NCI-H2029 (cell line): Measurements from ENCODE around the gene SBF1.

Experiments used
- DNase-seq: peaks from one replicate; lab custom pipeline; 2025; lab: John Stamatoyannopoulos, UW

SBF1 gene

DNA sequence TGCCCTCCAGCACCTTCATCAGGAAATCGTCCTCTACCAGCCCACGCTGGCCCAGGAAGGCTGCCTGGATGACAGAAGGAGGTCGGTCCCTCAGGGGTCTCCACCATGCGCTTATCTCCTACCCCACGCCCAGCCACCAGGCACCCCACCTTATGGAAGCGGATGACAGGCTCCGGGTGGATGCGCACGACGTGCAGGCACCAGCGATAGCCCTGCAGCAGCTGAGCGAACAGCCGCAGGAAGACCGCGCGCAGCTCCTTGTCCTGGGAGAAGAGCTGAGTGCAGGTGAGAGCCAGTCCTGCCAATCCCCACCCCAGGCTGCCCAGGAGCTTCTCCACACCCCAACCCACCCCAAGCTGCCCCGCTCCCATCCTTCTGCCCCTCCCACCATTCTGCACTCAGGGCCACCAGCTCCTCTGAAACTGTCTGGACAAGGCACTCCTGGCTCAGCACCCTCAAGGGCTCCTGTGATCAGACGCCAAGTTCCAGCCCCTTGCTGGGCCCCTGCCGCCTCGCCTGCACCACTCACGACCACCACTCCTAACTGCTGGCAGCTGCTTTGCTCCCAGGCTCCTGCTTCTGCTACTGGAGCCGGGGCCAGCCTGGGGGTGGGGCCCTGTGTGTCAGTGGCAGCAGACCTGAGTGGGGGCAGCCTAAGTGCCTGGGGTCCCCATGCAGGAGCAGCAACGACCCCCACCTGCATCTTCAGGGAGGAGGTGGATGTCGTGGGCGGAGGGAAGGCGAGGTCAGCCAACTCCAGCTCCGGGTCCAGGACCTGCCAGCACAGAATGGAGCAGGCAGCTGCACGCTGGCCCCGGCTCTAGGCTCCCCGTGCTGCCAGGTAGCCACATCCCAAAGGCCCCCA is 9.5 kb downstream of the SBF1 start:
- no peak for DNase-seq

DNA sequence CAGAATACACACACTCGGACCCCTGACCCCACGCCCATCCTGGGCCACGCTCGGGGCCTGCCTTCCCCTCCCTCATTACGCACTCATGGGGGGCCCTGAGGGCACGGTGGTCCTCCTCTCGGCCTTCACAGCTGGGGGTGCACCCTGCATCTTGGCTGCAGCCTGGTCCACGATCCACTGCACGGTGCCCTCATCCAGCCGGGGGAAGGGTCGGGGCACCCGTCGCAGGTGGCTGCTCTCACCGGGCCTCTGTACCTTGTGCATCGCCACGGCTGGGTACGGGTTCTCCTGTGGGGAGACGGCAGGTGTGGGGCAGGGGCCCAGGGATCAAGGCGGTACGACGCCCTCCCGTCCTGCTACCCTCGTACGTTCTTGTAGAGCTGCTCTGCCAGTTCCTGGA is 10.4 kb downstream of the SBF1 start:
- no peak for DNase-seq

DNA sequence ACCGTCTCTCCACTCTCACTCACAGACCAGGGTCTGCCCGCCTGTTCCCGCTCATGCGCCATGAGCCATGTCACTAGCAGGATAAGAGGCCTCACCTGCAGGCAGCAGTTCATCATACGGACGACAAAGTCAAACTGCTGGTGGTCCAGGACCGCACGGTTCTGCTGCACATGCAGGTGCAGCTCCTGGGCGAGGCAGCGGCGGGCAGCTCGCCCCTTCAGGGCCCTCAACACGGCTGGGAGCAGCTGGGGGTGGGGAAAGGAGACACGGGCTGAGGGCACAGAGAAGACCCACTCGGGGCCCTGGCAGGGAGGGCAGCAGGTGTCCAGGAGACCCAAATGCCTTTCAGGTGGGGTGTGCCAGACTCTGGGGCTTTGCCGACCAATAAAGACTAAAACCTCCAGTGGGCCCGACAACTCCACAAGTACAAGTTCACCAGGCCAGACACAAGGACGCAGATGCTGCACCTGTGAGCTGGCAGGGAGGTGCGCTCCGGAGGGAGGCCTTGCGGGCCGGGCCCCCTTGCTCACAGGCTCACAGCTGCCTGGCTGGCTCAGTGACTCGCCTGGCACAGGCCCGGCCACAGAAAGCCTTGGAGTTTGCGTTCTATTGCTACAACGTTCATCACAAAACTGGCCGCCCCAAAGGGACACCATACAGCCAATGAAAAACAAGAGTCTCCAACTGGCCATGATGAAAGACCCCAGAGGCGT is 11.5 kb downstream of the SBF1 start:
- DNase-seq, result no peak

DNA sequence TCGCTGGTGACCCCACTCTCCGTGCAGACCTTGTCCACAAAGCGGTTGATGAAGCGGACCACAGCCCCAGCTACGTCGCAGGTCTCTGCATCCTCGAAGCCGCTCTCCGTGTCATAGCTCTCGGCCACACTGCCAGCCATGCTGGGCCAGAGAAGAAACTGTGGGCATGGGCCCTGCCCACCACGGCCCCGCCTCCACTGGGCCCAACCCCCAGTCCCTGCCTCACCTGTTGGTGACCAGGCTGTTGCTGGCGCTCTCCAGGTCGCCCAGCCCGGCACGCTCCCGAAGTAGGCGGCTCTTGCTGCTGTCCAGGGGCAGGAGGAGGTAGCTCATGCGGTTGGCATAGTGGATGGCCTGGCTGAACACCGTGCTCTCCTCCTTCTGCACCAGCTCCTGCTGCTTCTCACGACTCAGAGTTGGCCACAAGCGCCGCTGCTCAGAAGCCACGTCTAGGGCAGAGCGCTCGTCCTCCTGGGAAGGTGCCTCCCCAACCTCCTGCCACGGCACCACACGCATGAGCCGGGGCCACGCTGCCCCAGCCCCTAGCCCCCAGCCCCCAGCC is 12.8 kb downstream of the SBF1 start:
- DNase-seq, result no peak

DNA sequence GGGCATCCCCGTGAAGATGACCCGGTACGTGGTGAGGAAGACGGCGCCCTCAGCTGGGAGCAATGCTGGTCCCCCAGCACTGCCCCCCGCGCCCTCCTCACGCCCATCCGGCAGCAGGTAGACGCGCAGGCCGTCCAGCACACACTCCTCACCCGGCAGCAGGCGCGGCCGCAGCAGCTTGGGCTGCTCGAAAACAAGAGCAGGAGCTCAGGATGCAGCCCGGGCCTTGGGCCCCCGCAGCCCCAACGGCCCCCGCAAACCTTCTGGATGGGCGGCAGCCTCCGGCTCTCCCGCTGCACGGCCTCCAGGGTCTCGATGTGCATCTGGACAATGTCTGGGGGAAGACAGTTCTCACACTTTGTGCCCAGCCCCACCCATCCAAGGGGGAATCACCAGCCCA is 13.3 kb downstream of the SBF1 start:
- DNase-seq, result no peak

DNA sequence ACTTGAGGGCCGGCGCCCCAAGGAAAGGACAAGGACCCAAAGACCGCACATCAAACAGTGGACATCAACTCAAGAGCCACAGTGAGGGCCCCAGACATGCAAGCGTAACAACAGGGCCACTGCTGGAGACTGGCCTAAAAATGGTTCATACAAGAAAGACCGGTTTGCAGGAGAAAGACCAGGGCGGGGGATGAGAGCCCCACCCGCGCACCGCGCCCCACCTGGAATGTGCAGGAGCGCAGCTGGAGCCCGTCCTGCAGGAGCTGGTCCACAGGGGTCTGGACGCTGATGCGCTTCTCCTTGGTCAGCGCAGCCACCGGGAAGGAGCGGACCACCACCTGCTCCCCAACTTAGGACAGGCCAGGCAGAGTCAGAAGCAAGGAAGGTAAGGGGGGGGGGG is 13.9 kb downstream of the SBF1 start:
- DNase-seq, result no peak

DNA sequence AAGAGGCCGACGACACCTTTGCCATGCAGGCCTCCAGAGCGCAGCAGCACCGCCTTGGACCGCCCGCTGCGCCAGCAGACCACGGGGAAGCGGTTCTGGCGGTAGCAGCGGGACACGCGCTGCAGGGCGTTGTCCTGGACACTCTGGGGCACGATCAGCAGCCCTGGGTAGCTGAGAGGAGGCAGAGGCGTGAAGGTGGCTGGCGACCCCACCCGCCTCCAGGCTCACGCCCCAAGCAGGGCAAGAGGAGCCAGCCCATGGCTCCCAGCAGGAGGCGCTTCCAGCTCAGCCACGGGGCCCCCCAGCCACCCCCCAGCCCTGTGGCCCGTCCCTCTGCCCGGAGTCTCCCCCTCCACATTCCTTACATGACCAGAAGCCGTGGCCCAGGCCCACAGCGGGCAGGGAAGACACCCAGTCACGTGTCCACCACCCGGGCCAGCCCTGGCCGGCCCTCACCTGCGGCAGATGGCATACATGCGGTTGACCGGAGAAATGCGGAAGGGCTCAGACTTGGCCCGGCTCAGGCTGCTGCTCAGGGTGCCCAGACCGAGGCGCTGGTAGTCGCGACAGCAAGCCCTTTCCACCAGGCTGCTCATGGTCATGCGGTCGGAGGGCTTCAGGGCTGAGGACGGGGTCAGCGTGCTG is 15.2 kb downstream of the SBF1 start:
- DNase-seq, result no peak

DNA sequence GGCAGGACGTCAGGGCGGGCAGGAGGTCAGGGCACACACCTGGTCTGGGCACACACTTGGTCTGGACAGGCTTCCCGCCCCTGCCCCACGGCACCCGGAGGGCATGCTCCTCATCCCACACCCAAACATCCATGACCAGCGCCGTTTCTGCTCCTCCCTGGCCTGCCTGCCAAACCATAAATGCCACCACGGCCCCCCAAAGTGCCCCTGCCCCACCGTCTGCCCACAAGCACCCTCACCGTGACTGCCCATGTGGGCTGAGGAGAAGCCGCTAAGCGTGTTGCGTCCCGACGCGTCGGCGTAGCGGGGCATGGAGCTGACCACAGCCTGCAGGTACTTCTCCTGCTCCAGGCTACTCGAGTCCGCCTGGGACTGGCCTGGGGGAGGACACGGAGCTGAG is 15.8 kb downstream of the SBF1 start:
- no peak for DNase-seq

DNA sequence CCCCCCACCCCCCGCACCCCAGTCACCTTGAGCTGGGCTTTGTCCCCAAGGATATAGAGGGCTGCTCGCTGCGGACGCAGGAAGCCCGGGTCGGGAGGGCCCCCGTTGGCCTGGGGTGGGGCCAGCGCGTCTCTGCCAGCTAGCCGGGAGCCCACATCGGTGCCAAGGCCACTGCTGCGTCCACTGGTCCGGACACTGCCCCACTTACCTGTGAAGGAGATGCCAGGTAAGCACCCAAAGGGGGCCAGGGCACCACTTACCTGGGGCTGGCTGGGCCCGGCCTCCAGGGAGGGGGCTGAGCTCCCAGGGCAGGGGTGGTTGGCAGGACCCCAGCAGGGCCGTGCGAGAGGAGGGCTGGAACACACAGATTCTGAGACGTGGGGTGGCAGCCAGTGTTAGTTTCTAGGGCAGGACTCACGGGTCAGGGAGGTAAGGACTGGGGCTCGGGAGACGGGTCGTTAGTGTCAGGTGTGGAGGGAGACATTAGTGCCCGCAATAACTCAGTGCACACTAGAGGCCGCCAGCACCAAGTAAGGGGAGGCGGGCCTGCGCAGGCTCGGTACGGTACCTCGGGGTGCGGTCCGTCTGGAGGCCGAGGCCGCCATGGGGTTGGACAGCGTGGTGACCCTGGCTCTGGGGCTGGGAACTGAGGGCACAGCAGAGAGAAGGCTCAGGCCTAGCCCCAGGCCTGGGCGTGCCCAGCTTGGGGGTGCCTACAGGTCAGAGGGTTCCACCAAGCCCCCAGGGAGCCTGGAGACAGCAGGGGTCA is 18.2 kb downstream of the SBF1 start:
- DNase-seq, result no peak

DNA sequence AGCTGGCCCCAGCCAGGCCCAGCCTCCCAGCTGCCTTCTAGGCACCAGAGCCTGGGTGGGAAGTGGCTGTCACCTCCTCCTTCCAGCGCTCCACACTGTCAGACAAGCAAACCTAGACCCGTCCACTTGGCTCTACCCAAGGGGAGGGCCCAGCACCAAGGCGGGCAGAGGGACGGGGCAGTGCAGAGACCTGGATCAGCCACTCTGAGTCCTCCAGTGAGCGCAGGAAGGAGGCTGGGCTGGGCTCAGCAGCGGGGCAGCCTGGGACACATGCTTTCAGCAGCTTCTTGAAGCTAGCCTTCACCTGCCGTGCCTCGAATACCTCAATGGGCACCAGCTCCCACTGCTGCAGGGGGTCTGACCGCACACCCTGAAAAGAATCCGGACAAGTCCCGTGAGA is 18.8 kb downstream of the SBF1 start:
- no peak for DNase-seq

DNA sequence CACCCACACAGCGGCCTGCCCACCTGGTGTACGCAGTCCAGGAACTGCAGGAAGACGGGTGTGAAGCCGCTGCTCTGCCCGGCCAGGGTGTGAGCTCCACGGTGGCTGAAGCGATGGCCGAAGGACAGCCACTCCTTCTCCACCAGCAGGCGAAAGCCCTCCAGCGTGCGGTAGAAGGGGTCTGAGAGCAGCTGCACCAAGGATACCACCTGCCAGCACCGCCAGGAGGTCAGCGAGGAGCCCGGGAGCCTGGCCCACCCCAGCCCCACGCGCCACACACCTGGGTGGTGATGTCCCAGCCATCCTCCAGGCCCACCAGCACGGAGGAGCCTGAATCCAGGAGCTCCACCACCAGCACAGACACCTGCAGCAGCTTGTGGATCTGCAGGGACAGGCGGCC is 19.6 kb downstream of the SBF1 start:
- no peak for DNase-seq

DNA sequence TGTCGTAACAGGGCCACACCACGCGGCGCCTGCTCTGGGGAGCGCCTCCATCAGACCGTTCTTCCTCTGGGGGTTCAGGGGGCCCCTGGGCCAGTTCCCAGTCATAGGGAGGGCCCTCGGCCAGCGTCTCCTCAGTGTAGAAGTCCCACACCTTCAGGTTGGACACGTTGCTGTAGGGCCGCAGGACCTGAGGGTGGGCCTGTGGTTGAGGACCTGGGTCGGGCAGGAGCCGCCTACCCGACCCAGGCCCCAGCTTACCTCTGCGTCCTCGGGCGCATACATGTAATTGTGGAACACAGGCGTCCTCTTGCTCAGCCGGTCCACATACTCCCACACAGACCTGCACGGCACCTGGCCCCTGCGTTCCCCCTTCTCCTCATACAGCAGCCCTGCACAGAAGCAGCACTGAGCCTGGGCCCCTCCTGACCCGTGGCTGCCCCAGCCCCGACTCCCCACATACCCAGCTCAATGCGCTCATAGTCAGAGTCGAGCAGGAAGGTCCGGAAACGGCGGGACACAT is 20.2 kb downstream of the SBF1 start:
- no peak for DNase-seq

DNA sequence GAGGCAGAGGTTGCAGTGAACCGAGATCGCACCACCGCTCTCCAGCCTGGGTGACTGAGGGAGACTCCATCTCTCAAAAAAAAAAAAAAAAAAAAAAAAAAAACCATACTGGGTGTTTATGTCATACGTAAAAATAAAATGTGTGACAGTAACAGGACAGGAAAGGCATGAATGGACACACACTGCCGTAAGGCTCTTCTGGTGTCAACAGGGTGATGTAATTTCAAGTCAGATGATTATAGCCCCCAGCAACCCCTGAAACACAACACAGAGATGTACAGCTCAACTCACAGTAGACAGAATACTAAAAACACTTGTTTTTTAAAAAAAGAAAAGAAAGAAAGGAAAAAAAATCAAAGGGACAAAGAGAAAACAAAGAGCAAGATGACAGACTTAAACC is 22.2 kb downstream of the SBF1 start:
- no peak for DNase-seq

DNA sequence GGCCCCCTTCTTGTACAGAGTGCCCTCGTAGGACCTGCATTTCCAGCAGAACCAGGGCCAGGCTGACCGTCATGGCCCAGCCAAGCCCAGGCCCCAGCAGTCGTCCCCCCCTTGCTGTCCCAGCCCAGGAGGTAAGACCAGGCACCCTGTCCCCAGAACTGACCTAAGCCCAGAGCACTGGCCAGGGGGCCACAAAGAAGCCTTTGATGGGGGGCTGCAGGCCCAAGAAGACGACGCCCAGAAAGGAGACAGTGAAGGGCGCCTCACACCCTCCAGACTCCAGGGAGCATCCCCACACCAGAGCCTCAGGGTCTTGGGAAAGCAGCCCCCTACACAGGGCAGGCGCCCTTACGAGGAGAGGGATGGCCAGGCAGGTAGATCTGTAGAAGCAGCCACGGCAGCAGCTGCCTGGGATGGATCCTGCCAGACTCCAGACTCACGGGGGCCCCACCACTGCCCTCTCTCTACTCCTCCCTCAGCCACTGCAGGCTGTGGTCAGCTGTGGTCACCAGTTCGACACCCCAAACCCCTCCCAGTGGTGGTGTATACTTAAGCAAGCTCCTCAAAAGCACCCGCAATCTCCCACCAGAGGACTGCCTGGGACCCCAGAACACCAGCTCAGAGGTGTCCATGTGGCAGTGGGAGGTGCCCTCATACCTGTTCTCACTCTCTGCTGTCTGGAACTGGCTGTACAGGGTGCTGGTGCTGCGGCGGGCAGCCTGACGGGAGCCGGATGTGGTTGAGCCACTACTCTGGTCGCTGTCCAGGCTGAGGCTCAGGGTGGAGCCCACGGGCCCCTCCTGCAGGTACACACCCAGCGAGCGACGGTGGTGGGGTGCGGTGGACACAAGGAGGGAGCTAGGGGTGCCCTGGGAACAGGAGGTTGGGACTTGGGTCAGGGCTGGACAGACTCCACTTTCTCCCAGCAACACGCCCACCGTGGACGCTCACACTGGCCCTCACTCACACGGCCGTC is 27.0 kb downstream of the SBF1 start:
- DNase-seq, result no peak

DNA sequence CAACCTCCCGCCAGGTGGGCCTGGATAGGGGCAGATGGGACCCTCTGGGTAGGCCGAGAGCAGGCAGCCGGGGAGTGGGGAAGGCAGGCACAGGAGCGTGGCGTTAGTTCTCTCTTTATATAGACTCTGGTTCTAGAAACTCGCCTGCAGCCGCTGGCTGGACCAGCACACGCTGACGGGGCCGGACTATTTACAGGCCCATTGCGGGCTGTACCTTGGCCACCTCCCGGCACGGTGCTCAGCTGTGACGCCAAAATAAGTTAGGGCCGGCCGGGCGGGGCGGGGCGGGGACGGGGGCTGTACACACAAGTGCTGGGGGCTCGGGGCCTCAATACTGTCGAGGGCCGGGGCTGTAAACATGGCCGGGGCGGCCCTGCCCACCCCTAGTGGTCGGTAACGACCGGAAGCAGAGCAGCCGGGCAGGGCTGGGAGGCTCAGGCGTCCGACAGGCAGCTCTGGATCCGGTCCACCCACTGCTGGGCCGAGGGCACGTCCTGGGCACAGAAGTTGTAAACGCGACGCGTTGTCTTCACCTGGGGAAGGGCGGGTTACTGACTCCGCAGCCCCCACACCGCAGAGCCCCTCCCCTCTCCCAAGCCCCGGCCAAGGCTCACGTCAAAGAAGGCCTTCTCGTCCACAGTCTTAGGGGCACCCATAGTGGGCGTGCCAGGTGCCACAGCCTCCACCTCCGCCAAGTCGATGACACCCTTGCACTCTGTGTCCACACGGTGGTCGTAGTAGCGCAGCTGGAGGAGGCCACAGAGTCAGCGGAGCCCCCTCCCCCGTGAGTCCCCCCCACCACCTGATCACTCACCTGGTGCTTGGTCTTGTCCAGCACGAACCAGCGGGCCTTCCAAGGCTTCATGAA is 27.9 kb downstream of the SBF1 start:
- DNase-seq, result no peak

DNA sequence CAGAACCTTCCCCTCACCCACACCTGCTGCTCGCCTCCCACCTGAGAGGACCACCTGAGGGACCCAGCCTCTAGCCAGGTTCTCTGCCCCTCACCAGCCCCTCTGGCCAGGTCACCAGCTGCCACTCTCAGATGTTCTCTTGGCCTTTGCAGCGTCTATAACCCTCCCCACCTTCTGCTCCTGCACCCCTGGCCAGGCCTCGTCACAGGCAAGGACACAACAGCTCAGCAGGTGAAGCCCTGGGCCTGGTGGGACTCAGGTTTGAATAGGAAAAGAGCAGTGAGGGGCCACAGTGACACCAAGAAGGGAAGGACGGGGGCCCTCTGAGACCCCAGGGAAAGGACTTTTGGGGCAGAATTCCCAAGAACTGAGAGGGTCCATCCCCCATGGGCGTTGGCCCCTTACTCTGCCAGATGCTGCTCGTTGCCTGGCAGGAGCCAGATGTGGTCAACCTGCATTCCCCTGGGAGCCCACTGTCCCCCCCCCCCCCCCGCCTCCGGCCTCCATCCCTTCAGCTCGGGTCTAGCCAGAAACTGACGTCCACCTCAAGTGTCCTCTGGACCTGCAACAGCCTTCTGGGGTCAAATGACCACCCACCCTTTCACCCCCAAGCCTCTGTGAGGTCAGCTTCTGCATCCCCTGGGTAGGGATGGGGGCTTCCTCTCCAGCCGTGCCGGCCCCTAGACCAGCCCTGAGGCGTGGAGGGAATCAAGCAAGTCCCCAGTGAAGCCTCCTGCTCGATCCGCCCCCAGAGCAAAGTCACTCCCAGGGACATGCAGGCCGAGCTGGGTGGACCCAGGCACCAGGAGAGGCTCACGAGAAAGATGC is 28.7 kb downstream of the SBF1 start:
- DNase-seq, result no peak

DNA sequence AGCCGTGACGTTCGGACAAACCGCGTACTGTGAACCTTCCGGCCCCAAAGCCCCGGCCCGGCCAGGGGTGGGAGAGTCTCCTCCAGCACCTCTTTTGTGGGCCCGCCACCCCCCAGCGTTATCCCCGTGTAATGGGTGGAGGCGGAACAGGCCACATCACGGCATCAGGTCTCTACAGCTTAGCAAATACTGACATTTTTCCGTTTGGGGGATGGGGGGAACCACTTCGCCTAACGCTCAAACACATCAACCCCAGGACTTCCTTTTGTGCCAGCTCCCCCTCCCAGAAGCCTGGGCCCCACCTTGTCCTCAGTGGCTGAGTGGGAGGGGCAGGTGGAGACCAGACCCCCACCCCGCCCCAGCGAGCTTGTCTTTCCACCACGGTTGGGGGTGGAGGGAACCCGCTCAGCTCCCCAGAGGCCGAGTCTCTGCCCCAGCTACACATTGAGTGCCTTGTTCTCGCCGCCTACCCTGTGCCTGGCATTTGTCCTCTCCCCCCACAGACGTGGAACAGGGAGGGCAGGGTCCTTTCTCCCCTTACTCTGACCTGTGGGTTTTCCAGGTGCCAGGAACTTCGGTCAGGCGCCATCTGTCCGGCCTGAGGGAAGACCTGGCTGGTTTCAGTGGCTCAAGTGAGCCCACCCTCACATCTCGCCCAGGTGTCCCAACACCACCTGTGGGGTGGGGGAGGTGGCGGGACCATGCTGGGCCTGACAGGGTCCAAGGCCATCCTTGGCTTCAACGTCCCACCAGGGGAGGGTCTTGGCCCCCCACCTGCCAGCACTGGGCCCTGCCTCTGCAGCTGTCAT is 29.6 kb downstream of the SBF1 start:
- no peak for DNase-seq

DNA sequence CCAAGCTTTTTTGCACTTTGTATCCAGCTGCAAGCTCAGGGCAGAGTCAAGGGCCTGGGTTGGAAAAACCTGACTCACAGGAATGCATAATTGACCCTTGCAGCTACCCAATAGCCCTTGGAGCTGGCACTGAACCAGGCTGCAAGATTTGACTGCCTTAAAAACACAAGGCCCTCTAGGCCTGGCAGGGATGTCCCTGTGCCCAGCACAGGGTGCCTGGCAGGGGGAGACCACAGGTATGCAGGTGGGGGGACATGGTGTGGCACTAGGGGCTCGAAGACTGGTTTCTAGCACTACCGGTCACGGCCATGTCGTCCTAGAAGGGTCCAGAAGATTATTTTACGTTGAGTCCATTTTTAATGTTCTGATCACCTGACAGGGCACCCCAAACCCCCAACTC is 30.2 kb downstream of the SBF1 start:
- no peak for DNase-seq
